ENCODE measurements around the gene GMNN.

- TF ChIP-seq, protein P1, sequence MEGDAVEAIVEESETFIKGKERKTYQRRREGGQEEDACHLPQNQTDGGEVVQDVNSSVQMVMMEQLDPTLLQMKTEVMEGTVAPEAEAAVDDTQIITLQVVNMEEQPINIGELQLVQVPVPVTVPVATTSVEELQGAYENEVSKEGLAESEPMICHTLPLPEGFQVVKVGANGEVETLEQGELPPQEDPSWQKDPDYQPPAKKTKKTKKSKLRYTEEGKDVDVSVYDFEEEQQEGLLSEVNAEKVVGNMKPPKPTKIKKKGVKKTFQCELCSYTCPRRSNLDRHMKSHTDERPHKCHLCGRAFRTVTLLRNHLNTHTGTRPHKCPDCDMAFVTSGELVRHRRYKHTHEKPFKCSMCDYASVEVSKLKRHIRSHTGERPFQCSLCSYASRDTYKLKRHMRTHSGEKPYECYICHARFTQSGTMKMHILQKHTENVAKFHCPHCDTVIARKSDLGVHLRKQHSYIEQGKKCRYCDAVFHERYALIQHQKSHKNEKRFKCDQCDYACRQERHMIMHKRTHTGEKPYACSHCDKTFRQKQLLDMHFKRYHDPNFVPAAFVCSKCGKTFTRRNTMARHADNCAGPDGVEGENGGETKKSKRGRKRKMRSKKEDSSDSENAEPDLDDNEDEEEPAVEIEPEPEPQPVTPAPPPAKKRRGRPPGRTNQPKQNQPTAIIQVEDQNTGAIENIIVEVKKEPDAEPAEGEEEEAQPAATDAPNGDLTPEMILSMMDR (IDR thresholded peaks at IDR 0.05): no peak
- TF ChIP-seq POLR2A (IDR thresholded peaks at IDR 0.05): no peak
Observed at GRCh38 chr6:24752503-24752902, 22.2 kb upstream of the GMNN start.

Data from thyroid gland (tissue), 4 donors.